Stimulated activated CD8-positive, alpha-beta memory T cell treated with anti-CD3 and anti-CD28 coated beads, Interleukin-15, amount 100 ng/mL, for 24 hours (primary cell): ENCODE data around the gene KCNJ3.

Experiments
- DNase-seq: peaks from one replicate; pipeline ENCODE4 v3.0.0-alpha.2; 2020; ENCODE audit warnings: low read depth

KCNJ3 gene

GRCh38 chr2:154707994-154708575 is 9.6 kb downstream of the KCNJ3 start:
- no peak for DNase-seq

GRCh38 chr2:154709215-154709614 is 10.7 kb downstream of the KCNJ3 start:
- DNase-seq, result no peak

GRCh38 chr2:154710078-154710477 is 11.6 kb downstream of the KCNJ3 start:
- no peak for DNase-seq

- DNase-seq, result no peak
These were observed 12.2 kb downstream of the KCNJ3 start for GRCh38 chr2:154710685-154711084.

- no peak for DNase-seq
These were observed 15.2 kb downstream of the KCNJ3 start for GRCh38 chr2:154713675-154714074.

GRCh38 chr2:154720651-154721050 is 22.2 kb downstream of the KCNJ3 start:
- no peak for DNase-seq

GRCh38 chr2:154724194-154724797 is 25.8 kb downstream of the KCNJ3 start:
- no peak for DNase-seq

GRCh38 chr2:154740361-154740760 is 41.9 kb downstream of the KCNJ3 start:
- no peak for DNase-seq

GRCh38 chr2:154758871-154759270 is 60.4 kb downstream of the KCNJ3 start:
- DNase-seq, result no peak

GRCh38 chr2:154762638-154763037 is 64.1 kb downstream of the KCNJ3 start:
- DNase-seq, result no peak

- DNase-seq, result no peak
These were observed 73.3 kb downstream of the KCNJ3 start for GRCh38 chr2:154771664-154772284.

- DNase-seq, result no peak
These were observed 78.3 kb downstream of the KCNJ3 start for GRCh38 chr2:154776825-154777224.

- no peak for DNase-seq
These were observed 95.9 kb downstream of the KCNJ3 start for GRCh38 chr2:154794406-154794805.

GRCh38 chr2:154795651-154796050 is 97.2 kb downstream of the KCNJ3 start:
- DNase-seq, result no peak

GRCh38 chr2:154804451-154804850 is 106.0 kb downstream of the KCNJ3 start:
- no peak for DNase-seq

- DNase-seq, result no peak
These were observed 115.1 kb downstream of the KCNJ3 start for GRCh38 chr2:154813636-154814035.

- DNase-seq, result no peak
These were observed 116.4 kb downstream of the KCNJ3 start for GRCh38 chr2:154814856-154815255.

GRCh38 chr2:154825358-154825757 is 126.9 kb downstream of the KCNJ3 start:
- no peak for DNase-seq

GRCh38 chr2:154826827-154827226 is 128.3 kb downstream of the KCNJ3 start:
- no peak for DNase-seq

- DNase-seq, result no peak
These were observed 128.8 kb downstream of the KCNJ3 start for GRCh38 chr2:154827286-154827685.

GRCh38 chr2:154832711-154833110 is 134.2 kb downstream of the KCNJ3 start:
- DNase-seq, result no peak

GRCh38 chr2:154836632-154837031 is 138.1 kb downstream of the KCNJ3 start:
- no peak for DNase-seq

GRCh38 chr2:154837035-154837434 is 138.5 kb downstream of the KCNJ3 start:
- no peak for DNase-seq

- DNase-seq, result no peak
These were observed 146.0 kb downstream of the KCNJ3 start for GRCh38 chr2:154844513-154844912.
